ENCODE results near the gene GNG14. TPM values are rescaled to one million over a fixed set of nuclear protein-coding genes. Genes with fewer than 3 reads are reported as not detected.
"Not testable (repeated sequence)": the region's sequence is repeated elsewhere in the genome, so short reads cannot be mapped to it uniquely, and the experiment has no call there.

The GNG14 gene
- polyA plus RNA-seq, 3 donors, result not detected

DNA sequence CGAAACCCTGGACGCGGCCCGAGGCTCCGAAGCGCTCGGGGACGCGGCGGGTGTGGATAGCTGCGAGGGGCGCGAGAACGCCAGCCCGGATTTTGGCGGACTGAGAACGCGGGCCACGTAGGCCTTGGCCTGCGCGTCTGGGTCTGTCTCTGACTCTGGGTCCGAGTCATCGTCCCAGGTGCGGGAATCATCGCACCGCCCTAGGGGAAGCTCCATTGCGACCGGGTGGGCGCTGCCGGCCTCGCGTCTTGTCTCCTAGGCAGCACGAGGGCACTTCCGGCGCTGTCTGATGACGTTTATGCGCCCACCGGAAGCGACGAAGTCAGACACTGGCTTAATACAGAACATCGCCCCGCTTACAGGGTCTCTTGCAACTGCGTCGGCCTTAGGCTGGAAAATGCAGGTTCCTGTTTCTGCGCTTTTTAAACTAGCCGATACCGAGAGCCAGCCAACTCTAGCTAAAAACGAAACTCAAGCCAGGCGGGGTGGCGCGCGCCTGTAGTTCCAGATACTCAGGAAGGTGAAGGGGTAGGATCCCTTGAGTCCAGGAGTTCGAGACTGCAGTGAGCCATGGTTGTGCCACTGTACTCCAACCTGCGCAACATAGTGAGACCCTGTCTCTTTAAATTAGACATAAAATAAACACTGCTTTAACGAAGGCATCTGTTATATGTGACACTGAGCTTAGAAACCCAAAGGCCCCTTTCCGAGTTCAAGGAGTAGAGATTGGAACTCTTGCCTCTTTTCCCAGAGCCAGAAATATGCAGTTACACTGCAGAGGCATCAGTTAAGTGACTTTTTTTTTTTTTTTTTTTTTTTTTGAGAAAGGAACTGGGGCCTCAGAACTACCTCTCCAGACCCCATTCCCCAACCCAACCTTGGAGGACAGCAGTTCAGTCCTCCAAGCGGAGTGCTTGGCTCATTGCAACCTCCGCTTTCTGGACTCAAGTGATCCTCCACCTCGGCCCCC, 8.9 kb downstream of the GNG14 start, which contains the start of gene FBXW9:
Gene FBXW9 (minus strand): TSS at position 266 of the 970 bp plus-strand sequence. CDS start 50 bp downstream, at position 216.
- H4K20me1 ChIP-seq (ENCODE audit: insufficient read depth, low read length), result no peaks in the 10 kb centered on the region
- Mint-ChIP-seq H3K36me3 (peaks cover 16 to 24% of the 10 kb centered on the region in 2 donors), H3K27ac (peak within 1 kb of the TSS; percentile 92 to 98 (median 96)), H3K4me3 (peak within 1 kb of the TSS; percentile 82 to 93), H3K4me1 (peaks cover 17% of the 10 kb centered on the region), H3K27me3 (ENCODE audit: low read depth in 3 of 3) (no peaks in the 10 kb centered on the region), H3K9me3 (no peaks in the 10 kb centered on the region)
- peaks cover 29 to 32% of the 10 kb centered on the region in 2 donors for H3K4me1 ChIP-seq (ENCODE audit: control insufficient read depth in 1 of 2, insufficient read depth in 2 of 2, low read length in 2 of 2)
- peak; percentile 98 for DNase-seq
- peaks cover 11 to 20% of the 10 kb centered on the region in 2 donors for H3K36me3 ChIP-seq (replicated peaks in 1 of 2; ENCODE audit: control insufficient read depth in 1 of 2, insufficient read depth in 2 of 2, low read length in 2 of 2)
- TF ChIP-seq, protein P1, sequence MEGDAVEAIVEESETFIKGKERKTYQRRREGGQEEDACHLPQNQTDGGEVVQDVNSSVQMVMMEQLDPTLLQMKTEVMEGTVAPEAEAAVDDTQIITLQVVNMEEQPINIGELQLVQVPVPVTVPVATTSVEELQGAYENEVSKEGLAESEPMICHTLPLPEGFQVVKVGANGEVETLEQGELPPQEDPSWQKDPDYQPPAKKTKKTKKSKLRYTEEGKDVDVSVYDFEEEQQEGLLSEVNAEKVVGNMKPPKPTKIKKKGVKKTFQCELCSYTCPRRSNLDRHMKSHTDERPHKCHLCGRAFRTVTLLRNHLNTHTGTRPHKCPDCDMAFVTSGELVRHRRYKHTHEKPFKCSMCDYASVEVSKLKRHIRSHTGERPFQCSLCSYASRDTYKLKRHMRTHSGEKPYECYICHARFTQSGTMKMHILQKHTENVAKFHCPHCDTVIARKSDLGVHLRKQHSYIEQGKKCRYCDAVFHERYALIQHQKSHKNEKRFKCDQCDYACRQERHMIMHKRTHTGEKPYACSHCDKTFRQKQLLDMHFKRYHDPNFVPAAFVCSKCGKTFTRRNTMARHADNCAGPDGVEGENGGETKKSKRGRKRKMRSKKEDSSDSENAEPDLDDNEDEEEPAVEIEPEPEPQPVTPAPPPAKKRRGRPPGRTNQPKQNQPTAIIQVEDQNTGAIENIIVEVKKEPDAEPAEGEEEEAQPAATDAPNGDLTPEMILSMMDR (IDR thresholded peaks at IDR 0.05), result no peak
- intact Hi-C loops (cut with micrococcal nuclease), result loop anchor here in 1 of 2 donors (1.0 kb wide), 1 partner anchor 27 kb away; a partner anchor contains a TSS
- WGBS (ENCODE audit: insufficient coverage), result 6% methylated on average over 48 of the region's 59 CpGs
- peak within 1 kb of the TSS; percentile 68 for H3K9ac ChIP-seq (ENCODE audit: insufficient read depth, low read length, poor library complexity, severe bottlenecking)
- H3K9me3 ChIP-seq (replicated peaks in 1 of 2; ENCODE audit: control insufficient read depth in 1 of 2, insufficient read depth in 1 of 2, low read length in 2 of 2), result no peaks in the 10 kb centered on the region
- no peaks in the 10 kb centered on the region for H3K79me2 ChIP-seq (ENCODE audit: insufficient read depth, low read length)
- peak within 1 kb of the TSS; percentile 99 for H3K4me2 ChIP-seq (replicated peaks; ENCODE audit: extremely low read depth, low read length, poor library complexity, severe bottlenecking)
- H3K27ac ChIP-seq (ENCODE audit: low read depth in 1 of 2, low read length in 2 of 2), result peak within 1 kb of the TSS; percentile 90 to 95
- peak within 1 kb of the TSS; percentile 97 for H2AFZ ChIP-seq (ENCODE audit: insufficient read depth, low read depth, low read length, poor library complexity, severe bottlenecking)
- H3K4me3 ChIP-seq (replicated peaks in 1 of 3; ENCODE audit: low read depth in 2 of 3, low read length in 3 of 3), result peak within 1 kb of the TSS; percentile 63 to 95 (median 84)
- H3K27me3 ChIP-seq (ENCODE audit: control insufficient read depth in 2 of 2, insufficient read depth in 2 of 2, low read length in 2 of 2), result no peaks in the 10 kb centered on the region

DNA sequence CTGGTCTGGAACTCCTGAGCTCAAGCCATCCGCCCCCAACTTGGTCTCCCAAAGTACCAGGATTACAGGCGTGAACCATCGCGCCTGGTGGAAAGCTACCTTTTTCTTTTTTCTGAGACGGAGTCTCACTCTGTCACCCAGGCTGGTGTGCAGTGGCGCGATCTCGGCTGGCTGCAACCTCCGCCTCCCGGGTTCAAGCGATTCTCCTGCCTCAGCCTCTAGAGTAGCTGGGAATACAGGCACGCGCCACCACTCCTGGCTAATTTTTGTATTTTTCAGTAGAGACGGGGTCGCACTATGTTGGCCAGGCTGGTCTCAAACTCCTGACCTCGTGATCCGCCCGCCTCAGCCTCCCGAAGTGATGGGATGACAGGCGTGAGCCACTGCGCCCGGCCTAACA, 9.6 kb downstream of the GNG14 start:
- Histone ChIP-seq H3K4me1 (ENCODE audit: control insufficient read depth in 1 of 2, insufficient read depth in 2 of 2, low read length in 2 of 2) (peaks cover 29 to 32% of the 10 kb centered on the region in 2 donors), H3K4me2 (replicated peaks; ENCODE audit: extremely low read depth, low read length, poor library complexity, severe bottlenecking) (peak overlapping the region; percentile 99), H3K36me3 (replicated peaks in 1 of 2; ENCODE audit: control insufficient read depth in 1 of 2, insufficient read depth in 2 of 2, low read length in 2 of 2) (peaks cover 16 to 28% of the 10 kb centered on the region in 2 donors), H2AFZ (ENCODE audit: insufficient read depth, low read depth, low read length, poor library complexity, severe bottlenecking) (peak overlapping the region; percentile 97), H3K9ac (ENCODE audit: insufficient read depth, low read length, poor library complexity, severe bottlenecking) (peak overlapping the region; percentile 68), H3K27ac (ENCODE audit: low read depth in 1 of 2, low read length in 2 of 2) (peak overlapping the region; percentile 90 to 95), H3K4me3 (replicated peaks in 1 of 3; ENCODE audit: low read depth in 2 of 3, low read length in 3 of 3) (peak overlapping the region in 1 of 3 experiments; percentile 95)
- H3K9me3 ChIP-seq (replicated peaks in 1 of 2; ENCODE audit: control insufficient read depth in 1 of 2, insufficient read depth in 1 of 2, low read length in 2 of 2); H3K27me3 ChIP-seq (ENCODE audit: control insufficient read depth in 2 of 2, insufficient read depth in 2 of 2, low read length in 2 of 2); H3K9me3 Mint-ChIP-seq; intact Hi-C loops (cut with micrococcal nuclease); DNase-seq; H4K20me1 ChIP-seq (ENCODE audit: insufficient read depth, low read length); H3K79me2 ChIP-seq (ENCODE audit: insufficient read depth, low read length); H3K27me3 Mint-ChIP-seq (ENCODE audit: low read depth in 3 of 3): not testable (repeated sequence)
- Mint-ChIP-seq H3K36me3 (peaks cover 19 to 32% of the 10 kb centered on the region in 2 donors), H3K4me3 (peak overlapping the region in 1 of 2 donors; percentile 82), H3K4me1 (peaks cover 17% of the 10 kb centered on the region), H3K27ac (peak overlapping the region; percentile 92 to 98 (median 96))
- WGBS (ENCODE audit: insufficient coverage), result 98% methylated on average over 16 of the region's 22 CpGs
